Panc1 (cell line): Measurements from ENCODE around the gene TIMM9.

Experiments
- POLR2AphosphoS5 ChIP-seq: IDR thresholded peaks from 2 replicates; pipeline ENCODE4 v1.6.1; 2012; ENCODE audit warnings: mild to moderate bottlenecking, low read depth, low read length, moderate library complexity
- TF ChIP-seq, protein P1 (sequence below): fragments of 450-650 bp; IDR thresholded peaks from 2 replicates; pipeline ENCODE4 v1.5.1; 2017; ENCODE audit warnings: mild to moderate bottlenecking

DNA sequence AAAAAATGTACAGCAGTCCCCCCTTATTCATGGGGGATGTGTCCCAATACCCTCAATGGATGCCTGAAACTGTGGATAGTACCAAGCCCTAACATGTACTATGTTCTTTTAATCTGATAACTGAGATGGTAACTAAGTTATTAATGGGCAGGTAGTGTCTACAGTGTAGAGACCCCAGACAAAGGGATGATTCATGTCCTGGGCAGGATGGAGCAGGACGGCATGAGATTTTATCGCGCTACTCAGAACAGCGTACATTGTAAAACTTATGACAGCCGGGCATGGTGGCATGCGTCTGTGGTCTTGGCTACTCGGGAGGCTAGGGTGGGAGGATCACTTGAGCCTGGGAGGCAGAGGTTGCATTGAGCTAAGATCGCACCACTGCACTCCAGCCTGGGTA, 37.3 kb upstream of the TIMM9 start:
- TF ChIP-seq, protein P1, sequence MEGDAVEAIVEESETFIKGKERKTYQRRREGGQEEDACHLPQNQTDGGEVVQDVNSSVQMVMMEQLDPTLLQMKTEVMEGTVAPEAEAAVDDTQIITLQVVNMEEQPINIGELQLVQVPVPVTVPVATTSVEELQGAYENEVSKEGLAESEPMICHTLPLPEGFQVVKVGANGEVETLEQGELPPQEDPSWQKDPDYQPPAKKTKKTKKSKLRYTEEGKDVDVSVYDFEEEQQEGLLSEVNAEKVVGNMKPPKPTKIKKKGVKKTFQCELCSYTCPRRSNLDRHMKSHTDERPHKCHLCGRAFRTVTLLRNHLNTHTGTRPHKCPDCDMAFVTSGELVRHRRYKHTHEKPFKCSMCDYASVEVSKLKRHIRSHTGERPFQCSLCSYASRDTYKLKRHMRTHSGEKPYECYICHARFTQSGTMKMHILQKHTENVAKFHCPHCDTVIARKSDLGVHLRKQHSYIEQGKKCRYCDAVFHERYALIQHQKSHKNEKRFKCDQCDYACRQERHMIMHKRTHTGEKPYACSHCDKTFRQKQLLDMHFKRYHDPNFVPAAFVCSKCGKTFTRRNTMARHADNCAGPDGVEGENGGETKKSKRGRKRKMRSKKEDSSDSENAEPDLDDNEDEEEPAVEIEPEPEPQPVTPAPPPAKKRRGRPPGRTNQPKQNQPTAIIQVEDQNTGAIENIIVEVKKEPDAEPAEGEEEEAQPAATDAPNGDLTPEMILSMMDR = no peak
- TF ChIP-seq POLR2AphosphoS5 = no peak
